Measurements from ENCODE around the gene TSC2.
"Not testable (repeated sequence)": the region's sequence is repeated elsewhere in the genome, so short reads cannot be mapped to it uniquely, and the experiment has no call there.

TSC2 gene

GRCh38 chr16:2107791-2108125 is 60.0 kb downstream of the TSC2 start:
- DNase-seq = not testable (repeated sequence)

GRCh38 chr16:2108446-2109270 is 60.9 kb downstream of the TSC2 start:
- not testable (repeated sequence) for DNase-seq

GRCh38 chr16:2109271-2109580 is 61.4 kb downstream of the TSC2 start:
- not testable (repeated sequence) for DNase-seq

GRCh38 chr16:2109872-2110271 is 62.1 kb downstream of the TSC2 start:
- DNase-seq = not testable (repeated sequence)

- not testable (repeated sequence) for DNase-seq
Measured at GRCh38 chr16:2110332-2111008, 62.7 kb downstream of the TSC2 start.

- not testable (repeated sequence) for DNase-seq
Measured at GRCh38 chr16:2111009-2111353, 63.2 kb downstream of the TSC2 start.

GRCh38 chr16:2111412-2112335 is 63.9 kb downstream of the TSC2 start:
- not testable (repeated sequence) for DNase-seq

- DNase-seq = not testable (repeated sequence)
Measured at GRCh38 chr16:2112539-2113106, 64.8 kb downstream of the TSC2 start.

GRCh38 chr16:2114225-2114624 is 66.4 kb downstream of the TSC2 start:
- not testable (repeated sequence) for DNase-seq

GRCh38 chr16:2114885-2115590 is 67.3 kb downstream of the TSC2 start:
- not testable (repeated sequence) for DNase-seq

- no peak for DNase-seq
Measured at GRCh38 chr16:2115591-2115973, 67.8 kb downstream of the TSC2 start.

GRCh38 chr16:2116428-2116827 is 68.6 kb downstream of the TSC2 start:
- DNase-seq = not testable (repeated sequence)

- DNase-seq = not testable (repeated sequence)
Measured at GRCh38 chr16:2117341-2117740, 69.6 kb downstream of the TSC2 start.

- not testable (repeated sequence) for DNase-seq
Measured at GRCh38 chr16:2117960-2118722, 70.4 kb downstream of the TSC2 start.

GRCh38 chr16:2121325-2121724 is 73.5 kb downstream of the TSC2 start:
- not testable (repeated sequence) for DNase-seq

GRCh38 chr16:2121853-2122252 is 74.1 kb downstream of the TSC2 start:
- no peak for DNase-seq

- no peak for DNase-seq
Measured at GRCh38 chr16:2122429-2122828, 74.6 kb downstream of the TSC2 start.

GRCh38 chr16:2122934-2123683 is 75.3 kb downstream of the TSC2 start:
- not testable (repeated sequence) for DNase-seq

- DNase-seq = not testable (repeated sequence)
Measured at GRCh38 chr16:2123706-2124376, 76.1 kb downstream of the TSC2 start.

- not testable (repeated sequence) for DNase-seq
Measured at GRCh38 chr16:2124377-2124693, 76.5 kb downstream of the TSC2 start.
